ENCODE data around the gene CARS1.

DNA sequence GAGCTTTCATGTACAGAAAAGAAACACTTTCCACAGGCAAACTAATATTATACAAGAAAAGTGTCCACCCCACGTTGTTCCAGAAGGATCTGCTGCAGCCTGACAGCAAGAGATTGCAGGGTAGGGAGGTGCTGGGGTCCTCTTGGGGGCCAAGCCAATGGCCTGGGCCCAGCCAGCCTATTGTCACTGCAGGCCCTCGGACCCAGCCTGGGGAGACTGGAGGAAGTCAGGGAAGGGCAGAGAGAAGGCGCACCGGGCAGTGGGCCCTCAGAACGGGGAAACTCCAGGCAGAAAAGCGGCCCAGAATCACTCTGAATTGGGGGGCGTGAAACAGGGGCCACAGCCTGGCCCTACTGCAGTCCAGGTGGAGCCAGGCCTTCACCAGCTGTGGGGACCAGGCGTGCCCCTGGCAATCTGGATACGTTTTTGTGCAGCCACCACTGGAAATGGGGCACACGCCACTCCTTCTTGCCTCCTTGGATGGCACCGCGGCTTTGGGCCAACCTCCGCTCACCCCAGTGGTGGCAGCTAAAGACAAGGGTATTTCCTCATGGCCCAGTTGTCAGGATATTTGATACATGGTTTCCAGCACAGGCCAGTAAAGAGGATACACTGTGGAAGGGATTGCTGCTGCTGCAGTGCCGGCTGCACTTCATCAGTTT, 61.2 kb downstream of the CARS1 start:
- TF ChIP-seq CTBP1 (IDR thresholded peaks at IDR 0.05; ENCODE audit: borderline replicate concordance) (no peak), HDGF (IDR thresholded peaks at IDR 0.05; ENCODE audit: borderline replicate concordance) (no peak), SP1 (IDR thresholded peaks at IDR 0.05) (no peak), SUZ12 (IDR thresholded peaks at IDR 0.05) (no peak), TARDBP (IDR thresholded peaks at IDR 0.05) (no peak)
